ENCODE measurements around the gene IGHMBP2.

IGHMBP2 gene

GRCh38 chr11:68978931-68979594, 75.4 kb downstream of the IGHMBP2 start:
- TF ChIP-seq YY1 (IDR thresholded peaks at IDR 0.05; ENCODE audit: low read depth), result no peak

GRCh38 chr11:68979931-68980775, 76.5 kb downstream of the IGHMBP2 start:
- no peak for TF ChIP-seq NFIC (IDR thresholded peaks at IDR 0.05)
- no peak for TF ChIP-seq ZBTB7A (IDR thresholded peaks at IDR 0.05; ENCODE audit: low read depth)
- no peak for TF ChIP-seq MAX (IDR thresholded peaks at IDR 0.05)
- no peak for TF ChIP-seq RAD21 (IDR thresholded peaks at IDR 0.05; ENCODE audit: low read depth)
- TF ChIP-seq CEBPB (IDR thresholded peaks at IDR 0.05), result no peak
- no peak for TF ChIP-seq YY1 (IDR thresholded peaks at IDR 0.05; ENCODE audit: low read depth)
- TF ChIP-seq EGR1 (IDR thresholded peaks at IDR 0.05), result no peak
- TF ChIP-seq TCF12 (IDR thresholded peaks at IDR 0.05; ENCODE audit: low read depth), result no peak
- no peak for TF ChIP-seq TEAD4 (IDR thresholded peaks at IDR 0.05)
- TF ChIP-seq FOXM1 (IDR thresholded peaks at IDR 0.05; ENCODE audit: borderline replicate concordance, low read depth), result no peak
- TF ChIP-seq USF1 (IDR thresholded peaks at IDR 0.05), result no peak
- TF ChIP-seq TAF1 (IDR thresholded peaks at IDR 0.05; ENCODE audit: low read depth), result no peak
- TF ChIP-seq CREB1 (IDR thresholded peaks at IDR 0.05; ENCODE audit: low read depth), result no peak
- no peak for TF ChIP-seq REST (IDR thresholded peaks at IDR 0.05; ENCODE audit: low read depth)
- TF ChIP-seq EP300 (IDR thresholded peaks at IDR 0.05; ENCODE audit: borderline replicate concordance), result no peak

- no peak for TF ChIP-seq MAX (IDR thresholded peaks at IDR 0.05)
- no peak for TF ChIP-seq USF1 (IDR thresholded peaks at IDR 0.05)
- TF ChIP-seq CEBPB (IDR thresholded peaks at IDR 0.05), result no peak
- TF ChIP-seq TCF12 (IDR thresholded peaks at IDR 0.05; ENCODE audit: low read depth), result no peak
- no peak for TF ChIP-seq ZBTB7A (IDR thresholded peaks at IDR 0.05; ENCODE audit: low read depth)
- no peak for TF ChIP-seq TEAD4 (IDR thresholded peaks at IDR 0.05)
- no peak for TF ChIP-seq FOXM1 (IDR thresholded peaks at IDR 0.05; ENCODE audit: borderline replicate concordance, low read depth)
- TF ChIP-seq YY1 (IDR thresholded peaks at IDR 0.05; ENCODE audit: low read depth), result no peak
- TF ChIP-seq TAF1 (IDR thresholded peaks at IDR 0.05; ENCODE audit: low read depth), result no peak
- no peak for TF ChIP-seq EGR1 (IDR thresholded peaks at IDR 0.05)
- TF ChIP-seq CREB1 (IDR thresholded peaks at IDR 0.05; ENCODE audit: low read depth), result no peak
- TF ChIP-seq RAD21 (IDR thresholded peaks at IDR 0.05; ENCODE audit: low read depth), result no peak
- no peak for TF ChIP-seq REST (IDR thresholded peaks at IDR 0.05; ENCODE audit: low read depth)
- TF ChIP-seq NFIC (IDR thresholded peaks at IDR 0.05), result no peak
- TF ChIP-seq EP300 (IDR thresholded peaks at IDR 0.05; ENCODE audit: borderline replicate concordance), result no peak
Observed at GRCh38 chr11:68980776-68981065, 77.0 kb downstream of the IGHMBP2 start, which contains the start of gene MRGPRD. Gene MRGPRD (minus strand): TSS chr11:68980986. CDS start chr11:68980986, 0 bp downstream.

GRCh38 chr11:68982134-68982533, 78.4 kb downstream of the IGHMBP2 start:
- TF ChIP-seq EGR1 (IDR thresholded peaks at IDR 0.05) (no peak), REST (IDR thresholded peaks at IDR 0.05; ENCODE audit: low read depth) (no peak), CREB1 (IDR thresholded peaks at IDR 0.05; ENCODE audit: low read depth) (no peak), TAF1 (IDR thresholded peaks at IDR 0.05; ENCODE audit: low read depth) (no peak), EP300 (IDR thresholded peaks at IDR 0.05; ENCODE audit: borderline replicate concordance) (no peak), MAX (IDR thresholded peaks at IDR 0.05) (no peak), YY1 (IDR thresholded peaks at IDR 0.05; ENCODE audit: low read depth) (no peak), TCF12 (IDR thresholded peaks at IDR 0.05; ENCODE audit: low read depth) (no peak), TEAD4 (IDR thresholded peaks at IDR 0.05) (no peak)

Data from Ishikawa (cell line).